GM20000 (cell line): ENCODE data around the gene OSBPL7.
A peak's percentile ranks its signal among the peaks of the same experiment; 100 is the strongest.

Experiments used
- DNase-seq: peaks from one replicate; pipeline ENCODE4 v3.0.0; 2012; ENCODE audit warnings: low spot score
- CTCF ChIP-seq: IDR thresholded peaks from 2 replicates; pipeline ENCODE4 v1.5.1; 2012; ENCODE audit warnings: mild to moderate bottlenecking, control low read depth; ENCODE audit errors: extremely low read depth, missing control alignments

OSBPL7 gene

DNA sequence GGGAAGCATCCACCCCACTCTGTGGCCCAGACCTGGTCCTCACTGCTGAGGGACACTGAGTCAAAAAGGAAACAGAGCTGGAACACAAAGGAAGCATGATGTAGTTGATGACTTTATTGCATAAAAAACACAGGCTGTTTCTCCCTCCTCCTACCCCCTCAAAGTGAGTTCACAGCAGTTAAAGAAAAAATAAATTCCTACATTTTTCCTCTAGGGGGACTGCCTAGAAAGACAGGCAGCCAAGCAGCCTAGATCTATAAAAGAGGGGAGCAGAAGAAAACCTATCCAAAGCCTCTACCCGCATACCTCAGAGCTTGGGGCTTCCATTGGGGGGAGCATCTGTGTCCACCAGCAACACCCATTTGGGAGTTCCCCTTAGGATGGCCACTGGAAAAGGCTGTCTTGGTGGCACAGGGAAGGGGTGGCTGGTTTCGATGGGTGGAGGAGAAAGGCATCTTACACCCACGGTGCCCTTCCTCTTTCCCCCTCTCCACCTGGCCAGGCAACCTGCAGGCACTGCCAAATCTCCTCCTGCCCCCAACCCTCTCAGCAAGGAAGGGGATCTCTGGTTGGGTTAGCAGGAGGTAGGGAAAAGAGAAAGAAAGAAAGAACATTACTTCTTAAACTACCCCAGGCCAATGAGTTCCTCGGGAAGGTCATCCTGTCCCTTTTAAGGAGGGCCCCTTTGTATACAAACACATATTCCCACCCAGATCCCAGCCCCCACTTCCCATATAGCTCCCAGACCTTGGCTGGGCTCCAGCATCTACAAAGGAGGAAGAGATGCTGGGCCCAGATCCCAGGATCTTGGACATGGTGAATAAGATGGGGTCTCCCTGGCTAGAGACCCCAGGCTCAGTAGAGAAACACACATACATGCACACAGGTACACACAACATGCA lies 23.5 kb upstream of the OSBPL7 start:
- TF ChIP-seq CTCF, result no peak
- no peak for DNase-seq

GRCh38 chr17:47844227-47844626 lies 22.6 kb upstream of the OSBPL7 start:
- no peak for DNase-seq

GRCh38 chr17:47843391-47843730 lies 21.8 kb upstream of the OSBPL7 start:
- DNase-seq, result no peak
- TF ChIP-seq CTCF, result no peak

More at GRCh38 chr17:47844227-47844626, 22.6 kb upstream of the OSBPL7 start:
- TF ChIP-seq CTCF, result no peak

DNA sequence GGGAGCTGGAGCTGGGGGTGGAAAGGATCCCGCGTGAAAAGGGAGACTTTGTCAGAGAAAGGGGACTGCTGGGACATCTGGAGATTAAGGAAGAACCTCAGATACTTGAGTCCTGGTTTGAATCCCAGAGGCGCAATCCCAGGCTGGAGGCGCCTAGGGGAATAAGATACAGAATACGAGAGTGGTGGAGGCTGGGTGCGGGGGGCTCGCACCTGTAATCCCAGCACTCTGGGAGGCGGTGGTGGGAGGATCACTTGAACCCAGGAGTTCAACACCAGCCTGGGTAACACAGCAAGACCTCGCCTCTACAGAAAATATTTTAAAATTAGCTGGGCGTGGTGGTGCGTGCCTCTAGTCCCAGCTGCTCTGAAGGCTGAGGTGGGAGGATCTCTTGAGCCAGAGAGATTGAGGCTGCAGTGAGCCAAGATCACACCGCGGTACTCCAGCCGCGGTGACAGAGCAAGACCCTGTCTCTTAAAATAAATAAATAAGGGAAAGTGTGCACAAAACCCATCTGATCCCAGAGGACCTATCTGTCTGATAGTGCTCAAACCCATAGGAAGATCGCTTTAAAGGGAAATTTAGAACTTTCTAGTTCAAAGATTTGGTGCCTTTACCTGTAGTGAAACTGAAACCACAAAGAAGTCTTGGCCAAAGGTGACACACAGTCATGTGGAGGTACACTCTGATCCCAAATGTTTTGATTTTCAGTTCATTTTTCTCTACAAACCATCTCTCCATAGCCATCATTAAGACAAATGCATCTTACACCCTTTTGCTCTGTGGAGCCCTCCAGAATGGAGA lies 20.1 kb upstream of the OSBPL7 start:
- no peak for TF ChIP-seq CTCF
- DNase-seq, result no peak

- DNase-seq, result peak; percentile 91
- TF ChIP-seq CTCF, result peak; percentile 97
Measured at GRCh38 chr17:47840742-47841487, 19.3 kb upstream of the OSBPL7 start, which contains the start of gene SCRN2. Gene SCRN2 (minus strand): TSS chr17:47841273. CDS start chr17:47840843, 430 bp downstream.

DNA sequence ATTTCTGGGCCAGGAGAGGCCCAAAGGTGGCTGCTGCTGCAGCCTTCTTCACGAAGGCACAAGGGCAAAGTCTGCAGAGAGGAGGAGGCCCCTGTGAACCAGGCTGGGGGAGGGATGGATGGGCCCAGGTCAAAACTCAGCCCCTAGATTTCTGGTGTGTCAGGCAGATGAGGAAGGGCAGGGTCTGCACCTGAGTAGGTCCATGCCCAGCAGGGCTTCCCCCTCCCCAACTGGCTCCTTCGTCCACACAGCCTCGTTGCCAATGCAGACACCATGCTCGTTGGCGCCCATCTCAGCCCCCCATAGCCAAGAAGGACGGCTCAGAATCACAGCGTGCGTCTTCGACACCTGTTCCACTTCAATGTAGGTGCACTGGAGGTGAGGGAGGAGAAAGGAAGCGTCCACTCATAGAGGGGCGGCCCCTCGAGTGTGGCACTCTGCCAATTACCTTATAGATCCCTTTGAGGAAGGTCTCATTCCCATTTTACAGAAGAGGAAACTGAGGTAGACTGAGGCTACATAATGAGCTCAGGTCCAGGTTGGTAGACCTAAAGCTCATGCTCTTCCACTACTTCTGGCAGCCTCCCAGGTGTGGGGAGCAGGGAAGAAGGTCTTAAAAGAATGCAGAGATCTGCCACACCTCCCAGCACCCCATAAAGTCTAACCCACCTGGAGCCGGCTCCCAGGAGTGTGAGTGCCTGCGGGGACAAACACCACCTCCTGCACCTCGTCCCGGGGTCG lies 18.6 kb upstream of the OSBPL7 start:
- TF ChIP-seq CTCF, result no peak
- DNase-seq, result no peak
